Measurements from ENCODE around the gene ABCC6. TPM values are rescaled to one million over a fixed set of nuclear protein-coding genes. Genes with fewer than 3 reads are reported as not detected.
"Not testable (repeated sequence)": the region's sequence is repeated elsewhere in the genome, so short reads cannot be mapped to it uniquely, and the experiment has no call there.

The ABCC6 gene
- polyA plus RNA-seq, 1 of the 3 experiments (the other 2 are of a cell fraction): 0.71 TPM

GRCh38 chr16:16163571-16163970 is 59.7 kb downstream of the ABCC6 start (continued):
- no peak for TF ChIP-seq REST (IDR thresholded peaks at IDR 0.05; ENCODE audit: low read depth, low read length)

DNA sequence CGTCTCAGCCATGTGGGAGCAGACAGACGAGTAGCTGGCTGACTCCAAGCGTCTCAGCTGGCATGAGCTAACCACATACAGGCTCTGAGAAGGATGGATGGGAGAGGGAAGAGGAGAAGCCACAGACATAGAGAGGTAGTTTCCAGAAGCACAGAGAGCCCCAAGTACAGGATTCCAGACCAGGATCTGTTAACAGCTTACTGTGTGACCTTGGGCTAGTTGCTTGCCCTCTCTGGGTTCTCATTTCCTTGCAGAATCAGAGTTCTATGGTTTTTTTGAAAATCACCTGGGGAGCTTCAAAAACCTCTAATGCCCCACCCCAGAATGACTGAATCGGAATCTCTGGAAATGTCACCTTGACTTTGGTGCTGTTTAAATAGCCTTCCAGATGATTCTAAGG is 60.2 kb downstream of the ABCC6 start:
- ChIA-PET CTCF (interaction anchor here (1.6 kb wide), 1 partner anchor 288 kb away, joined by 3 read pairs; no protein-coding TSS in a partner anchor), POLR2A (no interaction called here)
- Histone ChIP-seq H3K4me1 (ENCODE audit: control insufficient read depth in 1 of 2, insufficient read depth in 2 of 2, low read depth in 1 of 2, low read length in 1 of 2) (no peaks in the 10 kb centered on the region), H3K9me2 (no peaks in the 10 kb centered on the region), H4K20me1 (ENCODE audit: insufficient read depth) (no peaks in the 10 kb centered on the region), H3K4me3 (ENCODE audit: low read depth in 2 of 2, low read length in 1 of 2) (no peak overlapping the region), H3F3A (replicated peaks; ENCODE audit: insufficient read depth) (no peaks in the 10 kb centered on the region), H3K27ac (ENCODE audit: low read depth in 2 of 2, low read length in 1 of 2) (no peak overlapping the region), H3K27me3 (ENCODE audit: insufficient read depth) (no peaks in the 10 kb centered on the region), H3K4me2 (no peak overlapping the region), H2AFZ (ENCODE audit: low read depth) (no peak overlapping the region), H3K9me3 (no peaks in the 10 kb centered on the region), H3K36me3 (replicated peaks in 1 of 2; ENCODE audit: control insufficient read depth in 1 of 2, insufficient read depth in 2 of 2, low read length in 1 of 2) (no peaks in the 10 kb centered on the region), H3K9ac (no peak overlapping the region), H3K79me2 (ENCODE audit: insufficient read depth) (no peaks in the 10 kb centered on the region)
- 57% methylated on average over 4 of the region's 4 CpGs for WGBS (ENCODE audit: low lambda C conversion rate)
- DNase-seq: no peak
- TF ChIP-seq MEF2A (IDR thresholded peaks at IDR 0.05; ENCODE audit: borderline replicate concordance, low read depth) (no peak), RAD21 (IDR thresholded peaks at IDR 0.05; ENCODE audit: low read length) (no peak), ZBTB33 (IDR thresholded peaks at IDR 0.05; ENCODE audit: borderline replicate concordance, low read depth) (no peak), NRF1 (IDR thresholded peaks at IDR 0.05; ENCODE audit: low read depth, low read length) (no peak)

DNA sequence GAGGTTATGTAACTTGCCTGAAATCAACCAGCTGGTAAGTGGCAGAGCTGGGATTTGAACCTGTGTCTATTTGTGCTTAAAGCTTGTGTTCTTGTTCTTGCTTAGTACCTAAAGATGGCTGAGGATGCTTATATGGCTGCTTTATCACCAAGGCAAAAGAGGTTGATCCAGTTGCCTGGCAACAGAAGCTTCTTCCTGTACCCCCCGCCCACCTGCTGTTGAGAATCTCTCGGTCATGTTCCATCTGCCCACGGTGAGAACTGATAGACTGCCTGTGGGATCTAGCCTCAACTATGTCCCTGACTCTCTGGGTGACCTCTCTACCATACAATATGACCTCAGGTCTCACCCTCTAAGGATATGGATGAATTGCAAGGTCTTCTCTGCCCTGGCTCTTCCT is 60.7 kb downstream of the ABCC6 start:
- no peak overlapping the region for H3K4me3 ChIP-seq (ENCODE audit: low read depth in 2 of 2, low read length in 1 of 2)
- 42% methylated on average over 3 of the region's 3 CpGs for WGBS (ENCODE audit: low lambda C conversion rate)
- ChIA-PET CTCF (no interaction called here), POLR2A (no interaction called here)
- no peak overlapping the region for H3K4me2 ChIP-seq
- no peak overlapping the region for H3K27ac ChIP-seq (ENCODE audit: low read depth in 2 of 2, low read length in 1 of 2)
- no peaks in the 10 kb centered on the region for H3K79me2 ChIP-seq (ENCODE audit: insufficient read depth)
- no peak for TF ChIP-seq JUND (IDR thresholded peaks at IDR 0.05)
- TF ChIP-seq EZH2phosphoT487 (IDR thresholded peaks at IDR 0.05; ENCODE audit: borderline replicate concordance, low read depth): no peak
- TF ChIP-seq TCF12 (IDR thresholded peaks at IDR 0.05): no peak
- TF ChIP-seq TAF1 (IDR thresholded peaks at IDR 0.05; ENCODE audit: borderline replicate concordance, low read depth, low read length): no peak
- TF ChIP-seq RCOR1 (IDR thresholded peaks at IDR 0.05; ENCODE audit: low read length): no peak
- no peak for TF ChIP-seq REST (IDR thresholded peaks at IDR 0.05; ENCODE audit: low read depth, low read length)
- H3K27me3 ChIP-seq (ENCODE audit: insufficient read depth): no peaks in the 10 kb centered on the region
- H3F3A ChIP-seq (replicated peaks; ENCODE audit: insufficient read depth): no peaks in the 10 kb centered on the region
- no peak overlapping the region for H2AFZ ChIP-seq (ENCODE audit: low read depth)
- no peak overlapping the region for H3K9ac ChIP-seq
- no peak for DNase-seq
- no peaks in the 10 kb centered on the region for H4K20me1 ChIP-seq (ENCODE audit: insufficient read depth)
- no peaks in the 10 kb centered on the region for H3K9me2 ChIP-seq
- no peaks in the 10 kb centered on the region for H3K9me3 ChIP-seq
- no peaks in the 10 kb centered on the region for H3K4me1 ChIP-seq (ENCODE audit: control insufficient read depth in 1 of 2, insufficient read depth in 2 of 2, low read depth in 1 of 2, low read length in 1 of 2)
- no peaks in the 10 kb centered on the region for H3K36me3 ChIP-seq (replicated peaks in 1 of 2; ENCODE audit: control insufficient read depth in 1 of 2, insufficient read depth in 2 of 2, low read length in 1 of 2)

DNA sequence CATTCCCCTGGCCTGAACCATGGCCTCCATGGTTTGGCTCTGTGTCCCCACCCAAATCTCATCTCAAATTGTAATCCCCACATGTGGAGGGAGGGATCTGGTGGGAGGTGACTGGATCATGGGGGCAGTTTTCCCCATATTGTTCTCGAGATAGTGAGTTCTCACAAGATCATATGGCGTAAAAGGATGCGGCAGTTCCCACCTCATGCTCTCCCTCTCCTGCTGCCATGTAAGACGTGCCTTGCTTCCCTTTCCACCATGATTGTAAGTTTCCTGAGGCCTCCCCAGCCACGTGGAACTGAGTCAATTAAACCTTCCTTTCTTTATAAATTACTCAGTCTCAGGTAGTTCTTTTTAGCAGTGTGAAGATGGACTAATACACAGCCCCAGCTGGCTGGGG is 61.5 kb downstream of the ABCC6 start:
- CTCF ChIA-PET: not testable (repeated sequence)

More for the DNA sequence above, 61.5 kb downstream of the ABCC6 start:
- H3K27ac ChIP-seq (ENCODE audit: low read depth in 2 of 2, low read length in 1 of 2); DNase-seq; H3K36me3 ChIP-seq (replicated peaks in 1 of 2; ENCODE audit: control insufficient read depth in 1 of 2, insufficient read depth in 2 of 2, low read length in 1 of 2); H3F3A ChIP-seq (replicated peaks; ENCODE audit: insufficient read depth); H3K9ac ChIP-seq; H3K4me2 ChIP-seq; POLR2A ChIA-PET; H3K9me2 ChIP-seq; H3K27me3 ChIP-seq (ENCODE audit: insufficient read depth); H2AFZ ChIP-seq (ENCODE audit: low read depth); H3K4me1 ChIP-seq (ENCODE audit: control insufficient read depth in 1 of 2, insufficient read depth in 2 of 2, low read depth in 1 of 2, low read length in 1 of 2); H3K4me3 ChIP-seq (ENCODE audit: low read depth in 2 of 2, low read length in 1 of 2); H3K79me2 ChIP-seq (ENCODE audit: insufficient read depth); H3K9me3 ChIP-seq; H4K20me1 ChIP-seq (ENCODE audit: insufficient read depth): not testable (repeated sequence)
- 57% methylated on average over 5 of the region's 5 CpGs for WGBS (ENCODE audit: low lambda C conversion rate)

Data from SK-N-SH (cell line).